NCI-H2227 treated with DMSO at 0.1 percent for 48 hours (cell line): ENCODE data around the gene NINL.
"Not testable (repeated sequence)": the region's sequence is repeated elsewhere in the genome, so short reads cannot be mapped to it uniquely, and the experiment has no call there.

Experiments used
- DNase-seq: peaks from one replicate; lab custom pipeline; 2025; lab: John Stamatoyannopoulos, UW

NINL gene

DNA sequence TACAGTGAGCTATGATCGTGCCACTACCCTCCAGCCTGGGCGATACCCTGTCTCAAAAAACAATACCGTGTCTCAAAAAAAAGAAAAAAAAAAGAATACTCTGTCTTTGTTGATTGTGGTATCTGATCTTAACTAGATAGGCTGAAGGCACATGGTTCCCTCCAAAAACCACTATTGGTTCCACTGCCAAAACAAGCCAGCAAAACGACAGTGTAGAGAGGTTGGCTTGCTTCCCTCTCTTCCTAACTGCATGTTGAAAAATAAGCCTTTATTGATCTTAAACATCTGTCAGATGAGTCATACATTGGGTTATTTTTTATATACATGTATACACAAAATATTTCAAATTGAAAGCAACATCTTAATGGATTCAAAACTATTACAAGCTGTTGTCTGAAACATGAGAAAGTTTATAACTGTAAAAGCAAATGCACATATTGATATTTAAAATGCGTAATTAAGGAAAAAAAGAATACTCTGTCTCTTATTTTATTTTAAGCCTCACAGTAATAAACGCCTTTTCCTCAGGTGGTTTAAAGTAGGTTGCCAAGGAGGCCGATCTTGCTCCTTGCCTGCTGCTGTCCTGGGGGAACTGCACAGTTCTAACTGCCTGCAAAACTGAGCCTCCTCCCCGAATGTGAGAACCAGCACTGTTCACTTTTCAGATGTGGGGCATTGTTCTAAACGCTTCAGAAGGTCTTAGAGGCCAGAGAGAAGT lies 7.0 kb upstream of the NINL start:
- DNase-seq, result no peak

DNA sequence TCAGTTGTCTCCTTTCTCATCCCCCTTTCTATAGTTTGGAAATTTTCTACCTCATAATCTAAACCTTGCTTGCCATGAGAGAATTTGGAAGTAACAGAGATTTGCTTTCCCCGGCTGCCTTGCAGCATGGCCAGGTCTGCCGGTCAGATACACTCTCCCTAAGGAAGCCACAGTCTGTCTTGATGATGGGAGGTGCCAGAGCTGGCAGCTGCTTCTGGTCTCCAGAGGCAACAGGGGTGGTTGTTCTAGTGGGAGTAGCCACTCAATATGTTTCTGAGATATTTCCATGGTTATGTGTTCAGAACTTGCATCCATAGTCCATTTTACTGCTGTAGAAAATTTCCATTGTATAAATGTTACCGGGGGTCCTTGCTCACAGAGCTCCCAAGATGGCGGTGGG lies 5.4 kb upstream of the NINL start:
- not testable (repeated sequence) for DNase-seq

DNA sequence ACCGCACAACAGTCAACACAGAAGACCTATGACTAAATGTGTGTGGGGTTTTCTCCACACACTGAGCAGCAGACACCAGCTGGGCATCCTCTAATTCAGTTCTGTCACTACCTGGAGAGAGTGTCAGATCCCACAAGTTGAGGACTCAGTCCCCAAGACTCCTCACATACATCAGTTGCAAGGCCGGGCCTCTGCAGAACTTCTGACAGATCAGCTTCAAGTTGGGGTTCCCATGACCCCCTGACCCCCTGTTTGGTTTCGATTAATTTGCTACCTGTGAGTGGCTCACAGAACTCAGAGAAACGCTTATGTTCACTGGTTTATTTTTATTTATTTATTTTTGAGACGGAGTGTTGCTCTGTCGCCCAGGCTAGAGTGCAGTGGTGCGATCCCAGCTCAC lies 3.2 kb upstream of the NINL start:
- DNase-seq, result no peak

- DNase-seq, result no peak
Measured at GRCh38 chr20:25587536-25587935, 2.2 kb upstream of the NINL start.

- DNase-seq, result no peak
Measured at GRCh38 chr20:25586877-25587276, 1.5 kb upstream of the NINL start.

DNA sequence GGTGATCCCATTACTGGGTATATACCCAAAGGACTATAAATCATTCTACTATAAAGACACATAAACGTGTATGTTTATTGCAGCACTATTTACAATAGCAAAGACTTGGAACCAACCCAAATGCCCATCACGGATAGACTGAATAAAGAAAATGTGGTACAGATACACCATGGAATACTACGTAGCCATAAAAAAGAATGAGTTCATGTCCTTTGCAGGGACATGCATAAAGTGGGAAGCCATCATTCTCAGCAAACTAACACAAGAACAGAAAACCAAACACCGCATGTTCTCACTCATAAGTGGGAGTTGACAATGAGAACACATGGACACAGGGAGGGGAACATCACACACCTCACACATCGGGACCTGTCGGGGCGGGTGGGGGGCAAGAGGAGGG lies 1.7 kb downstream of the NINL start:
- not testable (repeated sequence) for DNase-seq

DNA sequence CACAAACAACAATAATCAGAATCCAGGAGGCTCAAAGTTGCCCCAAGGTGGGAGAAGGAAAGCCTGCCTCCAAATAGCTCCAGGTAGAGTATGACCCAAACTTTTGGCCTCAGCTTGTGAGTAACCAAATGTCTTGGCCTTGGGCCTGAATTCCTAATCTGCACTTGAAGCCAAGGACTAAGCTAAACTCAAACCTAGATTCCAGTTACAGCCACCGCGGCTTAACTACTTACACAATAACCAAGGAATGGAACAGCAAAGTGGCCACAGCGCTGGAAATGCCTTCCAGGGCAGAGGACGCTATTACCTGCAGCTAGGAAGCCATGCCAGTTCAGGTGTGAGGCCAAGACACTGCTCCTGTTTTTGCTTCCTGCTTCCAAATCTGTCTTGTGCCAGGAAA lies 4.6 kb downstream of the NINL start:
- no peak for DNase-seq

- no peak for DNase-seq
Measured at GRCh38 chr20:25579081-25579770, 6.1 kb downstream of the NINL start.

GRCh38 chr20:25576783-25577530 lies 8.4 kb downstream of the NINL start:
- no peak for DNase-seq

GRCh38 chr20:25574411-25574810 lies 10.9 kb downstream of the NINL start:
- no peak for DNase-seq

GRCh38 chr20:25573288-25574251 lies 11.8 kb downstream of the NINL start:
- no peak for DNase-seq

GRCh38 chr20:25571817-25572216 lies 13.5 kb downstream of the NINL start:
- DNase-seq, result no peak

DNA sequence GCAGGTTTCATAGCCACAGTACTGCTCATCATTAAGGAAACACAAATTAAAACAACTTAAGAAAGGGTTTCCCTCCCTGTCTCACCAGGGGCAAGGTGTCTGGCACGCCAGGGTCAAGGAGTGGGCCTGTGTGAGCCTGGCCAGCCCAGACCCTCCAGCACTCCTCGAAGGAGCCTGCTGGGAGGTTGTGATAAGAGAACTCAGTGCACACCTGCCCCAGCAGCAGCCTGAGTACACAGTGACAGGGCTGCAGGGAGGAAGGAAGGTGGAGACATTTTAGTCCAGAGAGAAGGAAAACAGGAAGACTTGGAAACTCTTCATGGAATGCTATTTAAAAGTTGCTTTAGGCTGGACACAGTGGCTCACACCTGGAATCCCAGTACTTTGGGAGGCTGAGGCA lies 14.1 kb downstream of the NINL start:
- no peak for DNase-seq

GRCh38 chr20:25570148-25570530 lies 15.2 kb downstream of the NINL start:
- no peak for DNase-seq

DNA sequence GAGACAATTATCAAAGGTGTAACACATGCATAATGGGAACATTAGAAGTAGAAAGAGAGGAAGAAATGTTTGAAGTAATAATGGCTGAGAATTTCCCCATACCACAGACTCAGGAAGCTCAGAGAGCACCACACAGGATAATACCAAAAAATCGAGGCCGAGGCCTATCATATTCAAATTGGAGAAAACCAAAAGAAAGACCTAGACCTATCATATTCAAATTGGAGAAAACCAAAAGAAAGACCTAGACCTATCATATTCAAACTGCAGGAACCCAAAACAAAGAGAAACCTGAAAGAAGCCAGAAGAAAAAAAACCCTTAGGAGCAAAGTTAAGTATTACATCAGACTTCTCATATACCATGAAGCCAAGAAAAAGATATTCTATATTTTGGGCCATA lies 18.0 kb downstream of the NINL start:
- no peak for DNase-seq

GRCh38 chr20:25566821-25567220 lies 18.5 kb downstream of the NINL start:
- no peak for DNase-seq

GRCh38 chr20:25565578-25566157 lies 19.7 kb downstream of the NINL start:
- DNase-seq, result no peak

DNA sequence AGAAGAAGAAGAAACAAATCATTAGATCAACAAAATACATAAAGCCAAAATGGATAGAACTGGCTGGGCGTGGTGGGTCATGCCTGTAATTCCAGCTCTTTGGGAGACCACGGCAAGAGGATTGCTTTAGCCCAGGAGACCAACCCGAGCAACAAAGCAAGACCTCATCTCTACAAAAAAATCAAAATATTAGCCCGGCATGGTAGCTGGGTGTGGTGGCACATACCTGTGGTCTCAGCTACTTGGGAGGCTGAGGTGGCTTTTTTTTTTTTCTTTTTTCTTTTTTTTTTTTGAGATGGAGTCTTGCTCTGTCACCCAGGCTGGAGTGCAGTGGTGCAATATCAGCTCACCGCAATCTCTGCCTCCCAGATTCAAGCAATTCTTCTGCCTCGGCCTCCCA lies 21.5 kb downstream of the NINL start:
- DNase-seq, result no peak

DNA sequence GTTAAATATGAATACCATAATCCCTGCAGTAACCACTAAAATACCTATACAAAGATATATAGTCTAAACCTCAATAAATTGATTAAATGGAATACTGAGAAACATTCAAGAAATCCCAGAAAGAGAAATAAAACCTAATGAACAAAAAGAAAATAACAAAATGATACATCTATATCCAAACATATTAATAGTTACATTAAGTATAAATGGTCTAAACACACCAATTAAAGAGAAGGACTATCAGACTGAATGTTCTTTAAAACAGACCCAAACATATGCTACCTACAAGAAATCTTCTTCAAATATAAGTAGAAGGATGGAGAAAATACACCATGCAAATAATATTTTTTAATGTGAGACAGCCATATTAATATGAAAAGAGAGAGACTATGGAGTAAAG lies 22.0 kb downstream of the NINL start:
- DNase-seq, result no peak

- DNase-seq, result not testable (repeated sequence)
Measured at GRCh38 chr20:25561771-25562170, 23.6 kb downstream of the NINL start.

- no peak for DNase-seq
Measured at GRCh38 chr20:25553819-25554296, 31.5 kb downstream of the NINL start.
